Brain pericyte (primary cell): ENCODE measurements around the gene CEACAM6.
"Not testable (repeated sequence)": the region's sequence is repeated elsewhere in the genome, so short reads cannot be mapped to it uniquely, and the experiment has no call there.

Source experiments
- DNase-seq: peaks from one replicate; pipeline ENCODE4 v3.0.0-alpha.2; 2012; ENCODE audit warnings: low read depth, low spot score

The CEACAM6 gene

DNA sequence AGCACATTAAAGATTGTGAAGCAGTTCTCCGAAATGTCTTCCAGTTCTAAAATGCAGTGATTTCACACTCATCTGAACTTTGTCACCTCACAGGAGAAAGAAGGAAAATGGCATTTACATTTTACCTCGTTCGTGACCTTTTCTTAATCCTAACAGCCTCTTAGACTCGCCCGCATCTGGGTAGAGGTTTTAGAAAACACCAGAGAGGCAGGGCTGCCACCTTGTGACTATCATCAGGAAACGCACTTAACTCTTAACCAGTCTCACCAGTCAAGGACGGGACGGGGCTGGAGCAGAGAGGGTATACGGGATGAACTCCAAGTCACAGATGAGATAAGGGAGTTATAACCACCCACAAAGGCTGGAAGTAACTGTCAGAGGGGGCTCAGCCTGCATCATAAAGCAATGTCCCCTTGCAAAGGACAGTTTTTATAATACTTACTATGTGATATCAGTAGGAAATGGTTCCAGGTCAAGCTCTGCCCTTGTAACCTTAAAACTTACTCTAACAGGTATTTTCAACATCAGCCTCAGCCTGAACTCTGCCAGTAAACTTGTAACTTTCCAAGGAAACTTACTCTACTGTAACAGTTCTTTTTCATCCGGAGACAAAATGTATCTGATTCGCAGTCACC lies 8.6 kb upstream of the CEACAM6 start:
- no peak for DNase-seq

GRCh38 chr19:41748012-41748411 lies 7.3 kb upstream of the CEACAM6 start:
- DNase-seq: no peak

- DNase-seq: not testable (repeated sequence)
Observed at GRCh38 chr19:41750248-41751134, 4.8 kb upstream of the CEACAM6 start.

DNA sequence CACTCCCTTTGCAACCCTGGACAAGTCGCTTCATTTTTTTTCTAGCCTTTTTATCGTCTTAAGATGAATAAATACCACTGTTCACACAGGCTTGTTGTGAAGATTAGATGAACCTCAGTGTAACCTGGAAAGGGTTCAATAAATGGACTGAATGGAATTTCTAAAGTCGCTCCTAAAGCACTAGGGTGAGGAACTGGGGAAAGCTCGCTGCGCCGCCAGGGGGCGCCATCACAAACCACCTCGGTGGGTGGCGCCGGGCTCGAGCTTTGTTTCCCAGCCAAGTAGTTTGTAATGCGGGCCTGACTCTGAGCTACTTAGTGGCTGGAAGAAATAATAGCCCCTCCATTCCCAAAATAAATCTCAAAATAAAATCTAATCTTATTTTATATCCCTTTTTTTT lies 2.2 kb upstream of the CEACAM6 start:
- no peak for DNase-seq

GRCh38 chr19:41753936-41754529 lies 1.3 kb upstream of the CEACAM6 start:
- no peak for DNase-seq

- DNase-seq: no peak
Observed at GRCh38 chr19:41758846-41759245, 3.5 kb downstream of the CEACAM6 start.

- DNase-seq: no peak
Observed at GRCh38 chr19:41767115-41767514, 11.8 kb downstream of the CEACAM6 start.

DNA sequence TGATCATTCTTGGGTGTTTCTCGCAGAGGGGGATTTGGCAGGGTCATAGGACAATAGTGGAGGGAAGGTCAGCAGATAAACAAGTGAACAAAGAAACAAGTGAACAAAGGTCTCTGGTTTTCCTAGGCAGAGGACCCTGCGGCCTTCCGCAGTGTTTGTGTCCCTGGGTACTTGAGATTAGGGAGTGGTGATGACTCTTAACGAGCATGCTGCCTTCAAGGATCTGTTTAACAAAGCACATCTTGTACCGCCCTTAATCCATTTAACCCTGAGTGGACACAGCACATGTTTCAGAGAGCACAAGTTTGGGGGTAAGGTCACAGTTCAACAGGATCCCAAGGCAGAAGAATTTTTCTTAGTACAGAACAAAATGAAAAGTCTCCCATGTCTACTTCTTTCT lies 12.8 kb downstream of the CEACAM6 start:
- not testable (repeated sequence) for DNase-seq

DNA sequence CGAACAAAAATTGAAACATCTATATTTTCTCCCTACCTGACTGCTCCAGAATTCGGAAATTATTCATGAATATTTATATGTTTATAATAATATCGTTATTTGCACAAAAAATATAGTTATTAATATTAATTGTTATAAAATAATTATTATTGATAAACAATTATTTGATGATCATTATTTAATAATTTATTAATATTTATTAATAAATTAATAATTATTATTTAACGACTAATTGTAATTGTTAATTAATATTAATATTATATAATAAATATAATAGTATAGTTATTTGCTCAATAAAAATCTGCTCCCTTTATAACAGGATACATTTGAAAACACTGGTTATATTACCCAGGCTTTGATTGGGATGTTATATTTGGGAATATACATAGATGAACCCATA lies 14.3 kb downstream of the CEACAM6 start:
- no peak for DNase-seq

DNA sequence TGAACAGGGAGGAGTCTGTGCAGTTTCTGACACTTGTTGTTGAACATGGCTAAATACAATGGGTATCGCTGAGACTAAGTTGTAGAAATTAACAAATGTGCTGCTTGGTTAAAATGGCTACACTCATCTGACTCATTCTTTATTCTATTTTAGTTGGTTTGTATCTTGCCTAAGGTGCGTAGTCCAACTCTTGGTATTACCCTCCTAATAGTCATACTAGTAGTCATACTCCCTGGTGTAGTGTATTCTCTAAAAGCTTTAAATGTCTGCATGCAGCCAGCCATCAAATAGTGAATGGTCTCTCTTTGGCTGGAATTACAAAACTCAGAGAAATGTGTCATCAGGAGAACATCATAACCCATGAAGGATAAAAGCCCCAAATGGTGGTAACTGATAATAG lies 16.1 kb downstream of the CEACAM6 start:
- DNase-seq: no peak

GRCh38 chr19:41774515-41774980 lies 19.2 kb downstream of the CEACAM6 start:
- no peak for DNase-seq

GRCh38 chr19:41776700-41777099 lies 21.4 kb downstream of the CEACAM6 start:
- no peak for DNase-seq

DNA sequence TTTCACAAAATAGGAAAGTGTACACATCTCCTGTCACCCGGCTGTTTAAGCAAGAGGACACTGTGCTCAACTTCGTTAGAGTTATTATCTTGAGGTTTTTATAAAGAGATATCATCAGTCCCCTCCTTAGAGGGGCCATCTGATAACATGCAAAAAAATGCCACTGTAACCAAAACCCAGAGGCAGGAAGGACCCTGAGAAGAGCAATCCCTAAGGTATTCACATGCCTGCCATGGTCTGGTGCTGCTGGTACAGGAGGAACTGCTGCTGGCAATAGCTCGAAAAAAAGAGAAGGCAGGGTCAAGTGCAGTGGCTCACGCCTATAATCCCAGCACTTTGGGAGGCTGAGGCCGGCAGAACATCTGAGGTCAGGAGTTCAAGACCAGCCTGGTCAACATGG lies 28.3 kb downstream of the CEACAM6 start:
- DNase-seq: no peak

- DNase-seq: no peak
Observed at GRCh38 chr19:41784312-41784711, 29.0 kb downstream of the CEACAM6 start.

DNA sequence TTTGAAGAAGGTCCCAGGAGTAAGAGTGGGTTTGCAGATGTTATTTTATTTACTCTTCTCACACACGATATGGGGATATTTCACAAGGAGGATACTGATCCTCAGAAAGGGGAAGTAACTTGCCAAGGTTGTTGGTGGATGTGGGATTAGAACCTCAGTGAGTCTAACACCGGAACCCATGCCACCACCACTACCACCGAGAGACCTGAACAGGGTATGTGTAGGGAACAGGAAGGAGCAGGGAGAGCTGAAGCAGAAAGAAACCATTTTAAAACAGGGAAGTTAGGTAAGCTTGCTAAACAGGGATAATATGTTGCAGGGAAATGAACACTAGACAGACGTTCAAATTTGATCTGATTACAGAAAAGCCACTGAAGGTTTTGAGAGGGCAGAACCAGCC lies 29.4 kb downstream of the CEACAM6 start:
- no peak for DNase-seq

GRCh38 chr19:41785653-41786052 lies 30.3 kb downstream of the CEACAM6 start:
- no peak for DNase-seq

DNA sequence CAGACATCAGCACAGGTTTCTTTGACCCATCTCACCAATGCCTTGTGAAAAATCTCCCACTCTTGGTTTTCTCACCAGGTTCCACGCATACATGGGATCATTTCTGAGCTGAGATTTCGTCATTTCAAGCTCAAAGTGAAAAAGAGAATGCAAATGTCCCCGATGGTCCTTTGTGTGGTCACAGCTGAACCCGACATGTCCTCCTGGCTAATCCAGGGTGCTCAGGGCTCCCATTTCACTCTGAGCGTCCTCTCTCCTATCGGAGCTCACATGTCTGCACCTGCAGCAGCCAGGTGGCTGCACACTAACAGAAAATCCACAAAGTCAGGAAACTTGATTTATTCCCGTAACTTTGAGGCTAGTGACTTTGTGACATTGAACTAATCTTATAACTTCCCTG lies 31.7 kb downstream of the CEACAM6 start:
- DNase-seq: no peak

- DNase-seq: not testable (repeated sequence)
Observed at GRCh38 chr19:41788518-41788917, 33.2 kb downstream of the CEACAM6 start.

- DNase-seq: not testable (repeated sequence)
Observed at GRCh38 chr19:41789053-41789452, 33.7 kb downstream of the CEACAM6 start.

DNA sequence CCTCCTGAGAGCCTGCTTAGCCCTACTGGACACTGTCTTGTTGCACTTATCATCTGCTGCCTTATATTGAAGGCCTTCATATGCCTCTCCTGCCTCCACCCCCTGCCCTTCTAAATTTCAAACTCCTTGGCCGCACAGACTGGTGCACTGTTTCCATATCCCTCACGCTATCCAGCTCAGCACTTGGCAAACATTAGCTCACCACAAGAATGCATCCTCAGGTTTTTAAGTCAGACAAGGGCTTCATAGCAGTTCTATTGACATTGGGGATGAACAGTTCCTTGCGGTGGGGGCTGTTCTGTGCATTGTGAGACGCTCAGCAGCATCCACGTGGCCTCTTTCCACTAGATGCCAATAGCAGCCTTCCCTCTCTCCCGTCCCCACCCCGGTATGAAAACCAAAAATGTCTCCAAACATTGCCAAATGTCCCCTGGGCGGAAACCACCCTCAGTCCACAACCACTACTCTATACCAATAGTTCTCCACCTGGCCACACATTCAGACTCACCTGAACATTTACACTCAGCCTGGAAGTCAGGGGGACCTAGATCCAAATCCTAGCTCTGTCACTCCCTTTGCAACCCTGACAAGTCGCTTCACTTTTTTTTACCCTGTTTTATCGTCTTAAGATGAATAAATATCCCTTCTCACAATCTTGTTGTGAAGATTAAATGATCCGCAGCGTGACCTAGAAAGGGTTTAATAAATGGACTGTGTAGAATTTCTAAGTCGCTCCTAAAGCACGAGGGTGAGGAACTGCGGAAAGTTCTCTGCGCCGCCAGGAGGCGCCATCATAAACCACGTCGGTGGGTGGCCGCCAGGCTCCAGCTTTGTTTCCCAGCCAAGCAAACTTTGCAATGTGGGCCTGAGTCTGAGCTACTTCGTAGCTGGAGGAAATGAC lies 37.4 kb downstream of the CEACAM6 start:
- DNase-seq: no peak

- DNase-seq: no peak
Observed at GRCh38 chr19:41793414-41793727, 38.0 kb downstream of the CEACAM6 start.

- DNase-seq: no peak
Observed at GRCh38 chr19:41795031-41795461, 39.7 kb downstream of the CEACAM6 start.
